Aorta (tissue), 5 donors: ENCODE data around the gene CROCC2. TPM values are rescaled to one million over a fixed set of nuclear protein-coding genes. Genes with fewer than 3 reads are reported as not detected.

Experiments used
- ATAC-seq: fragments of 200-7000 bp; cut with Tn5 transposase; one replicate; pipeline ENCODE4 v1.9.1; 2022; ENCODE audit warnings: moderate library complexity; ENCODE audit not compliant: low FRiP score
- DNase-seq, 2 donors: peaks; one replicate each; pipeline ENCODE4 v3.0.0-alpha.2; 2020
- H3K27ac ChIP-seq, 2 donors: one replicate each; pipeline ENCODE4 v1.5.1; 2013; ENCODE audit warnings: low read length in 2 of 2, mild to moderate bottlenecking in 2 of 2, moderate library complexity in 2 of 2, control low read depth in 1 of 2, inconsistent platforms in 1 of 2, low read depth in 1 of 2
- H3K27me3 ChIP-seq, 2 donors: one replicate each; pipeline ENCODE4 v1.6.1; 2013; ENCODE audit warnings: control low read depth in 1 of 2, low read length in 1 of 2, mild to moderate bottlenecking in 1 of 2, moderate library complexity in 1 of 2; ENCODE audit not compliant: insufficient read depth in 2 of 2, control insufficient read depth in 1 of 2
- H3K36me3 ChIP-seq, 2 donors: one replicate each; pipeline ENCODE4 v1.6.1; 2013; ENCODE audit warnings: control low read depth in 1 of 2, low read length in 1 of 2, mild to moderate bottlenecking in 1 of 2; ENCODE audit not compliant: insufficient read depth in 2 of 2, control insufficient read depth in 1 of 2
- H3K4me1 ChIP-seq, 2 donors: one replicate each; pipeline ENCODE4 v1.6.1; 2013; ENCODE audit warnings: low read length in 2 of 2, control low read depth in 1 of 2, mild to moderate bottlenecking in 1 of 2, moderate library complexity in 1 of 2; ENCODE audit not compliant: insufficient read depth in 2 of 2, control insufficient read depth in 1 of 2
- H3K4me3 ChIP-seq, 2 donors: one replicate each; pipeline ENCODE4 v1.5.1; 2013; ENCODE audit warnings: low read length in 2 of 2, control low read depth in 1 of 2, mild to moderate bottlenecking in 1 of 2
- H3K9me3 ChIP-seq: one replicate; pipeline ENCODE4 v1.6.1; 2013; ENCODE audit warnings: mild to moderate bottlenecking, low read length; ENCODE audit not compliant: control insufficient read depth
- WGBS, 2 donors: extraction: QIAGEN DNeasy Blood & Tissue Kit; methylation state at CpG; one replicate each; pipeline ENCODE4 v1.1.7; 2013; 5-methylcytosine and 5-hydroxymethylcytosine counted together
- intact Hi-C, 2 donors: fragments of 100-400 bp; cut with DNase I; formaldehyde crosslinking; loops; one replicate each; pipeline versions ENCODE4 v1.14.2 to v1.15.0; 2022
- polyA plus RNA-seq, 2 donors: library from polyadenylated mRNA; stranded (reverse); fragments of 200-250 nt; gene quantifications; one replicate each; pipeline ENCODE4 v1.2.3, GENCODE V29; 2013
- total RNA-seq, 2 donors: library from RNA; stranded (reverse); fragmentation: NEBNext Ultra II Directional; extraction: Animal tissue kit (Norgen Biotek cat#: 25700); gene quantifications; one replicate each; pipeline ENCODE4 v1.2.1, GENCODE V29; 2021
- donor health status: healthy with polysubstance abuse.
- donor health status: Bipolar disorder and iron deficiency.
- donor health status: DM: no; HTN: no; CAD: no.
- donor health status: DM: no; HTN: no; CAD: no.
- donor health status: DM: yes; HTN: yes; CAD: no.

CROCC2 gene
- total and polyA plus RNA-seq, 4 donors: 0.13 to 0.45 TPM; not detected in 2

DNA sequence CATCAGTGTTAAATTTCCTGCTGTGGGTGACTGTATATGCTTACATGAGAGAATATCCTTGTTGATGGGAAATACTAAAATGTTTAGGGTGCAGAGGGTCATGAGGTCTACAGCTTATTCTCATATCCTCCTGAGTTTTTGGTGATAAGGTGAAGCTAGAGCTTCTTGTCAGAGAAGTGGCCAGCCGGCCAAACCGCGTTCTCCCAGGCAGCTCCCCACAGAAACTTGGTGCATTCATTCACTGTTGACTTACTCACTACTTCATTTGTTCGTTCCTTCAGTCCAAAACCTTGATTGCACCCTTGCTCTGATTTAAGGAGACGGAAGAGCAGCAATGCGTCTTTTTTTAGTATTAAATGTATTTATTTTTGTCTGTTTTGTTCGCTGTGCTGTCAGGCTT is 101.0 kb downstream of the CROCC2 start:
- Histone ChIP-seq H3K27me3 (no peaks in the 10 kb centered on the region), H3K36me3 (peaks cover 0 to 8% of the 10 kb centered on the region in 2 donors), H3K4me3 (no peak overlapping the region), H3K4me1 (no peaks in the 10 kb centered on the region), H3K27ac (no peak overlapping the region), H3K9me3 (peaks cover 2% of the 10 kb centered on the region)
- intact Hi-C loops: no loop called here
- 97% methylated on average over 7 of the region's 7 CpGs for WGBS, 2 donors
- DNase-seq (no peak), ATAC-seq (no peak)

DNA sequence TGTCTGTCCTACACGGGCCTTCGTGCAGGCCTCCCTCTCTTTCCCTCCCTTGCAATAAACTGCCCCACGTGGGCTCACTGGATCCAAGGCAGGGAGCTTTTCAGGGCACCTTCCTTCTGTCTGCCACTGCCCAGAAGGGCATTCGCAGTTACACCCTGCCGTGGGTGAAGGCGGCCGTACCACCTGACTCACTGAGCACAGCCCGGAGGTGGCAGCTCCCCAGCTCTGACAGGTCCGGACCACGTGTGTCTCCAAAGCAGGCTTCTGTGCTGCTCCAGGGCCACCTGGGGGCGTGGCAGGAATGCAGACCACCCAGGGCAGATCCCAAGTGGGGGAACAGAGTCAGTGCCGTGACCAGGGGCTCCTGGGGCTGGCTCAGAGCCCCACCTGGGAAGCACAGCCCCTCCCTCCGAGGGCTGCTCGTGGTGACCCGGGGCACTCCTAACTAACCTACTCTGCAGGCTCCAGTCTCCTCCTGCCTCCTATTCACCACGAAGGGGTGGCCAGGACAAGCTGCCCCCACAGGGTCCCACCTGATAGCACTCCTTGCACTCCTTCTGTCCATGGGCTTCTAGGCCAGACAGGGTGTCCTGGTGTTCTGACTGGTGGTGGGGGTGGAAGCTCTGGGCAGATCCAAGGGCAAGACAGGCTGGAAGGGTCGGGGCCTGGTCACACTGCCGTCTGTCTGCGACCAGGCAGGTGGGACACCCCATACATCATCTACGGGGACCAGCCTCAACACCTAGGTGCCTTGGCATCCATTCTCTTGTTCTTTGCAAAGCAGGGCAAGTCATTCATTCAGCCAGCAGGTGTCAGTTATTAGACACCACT is 102.0 kb downstream of the CROCC2 start:
- peaks cover 2% of the 10 kb centered on the region for H3K9me3 ChIP-seq
- DNase-seq (peak in 1 of 2 donors; percentile 57), ATAC-seq (no peak)
- peaks cover 0 to 8% of the 10 kb centered on the region in 2 donors for H3K36me3 ChIP-seq
- no peak overlapping the region for H3K27ac ChIP-seq
- H3K27me3 ChIP-seq: no peaks in the 10 kb centered on the region
- H3K4me1 ChIP-seq: no peaks in the 10 kb centered on the region
- intact Hi-C loops: no loop called here
- H3K4me3 ChIP-seq: no peak overlapping the region
- 84 to 88% methylated on average over 20 of the region's 20 CpGs for WGBS, 2 donors

- ATAC-seq (peak; percentile 40), DNase-seq (peak in 1 of 2 donors; percentile 54)
- 94 to 95% methylated on average over 7 of the region's 7 CpGs for WGBS, 2 donors
- Histone ChIP-seq H3K4me1 (no peaks in the 10 kb centered on the region), H3K36me3 (peaks cover 0 to 3% of the 10 kb centered on the region in 2 donors), H3K4me3 (no peak overlapping the region), H3K27ac (no peak overlapping the region), H3K9me3 (no peaks in the 10 kb centered on the region), H3K27me3 (no peaks in the 10 kb centered on the region)
- intact Hi-C loops: no loop called here
Measured at GRCh38 chr2:241008711-241009121, 102.6 kb downstream of the CROCC2 start.

DNA sequence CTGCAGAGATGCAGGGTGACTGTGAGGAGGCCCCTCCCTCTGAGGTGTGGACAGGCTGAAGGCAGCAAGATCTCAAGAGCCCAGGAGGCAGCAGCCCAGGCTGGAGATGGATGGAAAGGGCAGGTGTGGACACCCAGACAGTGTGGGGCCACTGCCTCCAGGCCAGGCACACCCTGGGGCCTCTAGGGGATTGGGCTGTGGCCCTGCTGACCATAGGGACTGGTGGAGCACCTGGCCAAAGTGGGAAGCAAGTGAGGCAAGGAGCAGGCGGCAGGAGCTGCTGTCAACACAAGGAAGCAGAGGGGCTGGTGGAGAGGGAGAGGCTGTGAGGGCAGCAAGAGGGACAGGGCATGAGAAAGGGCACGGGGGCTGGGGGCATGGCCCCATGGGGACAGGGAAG is 103.1 kb downstream of the CROCC2 start:
- no peaks in the 10 kb centered on the region for H3K4me1 ChIP-seq
- H3K27me3 ChIP-seq: no peaks in the 10 kb centered on the region
- H3K4me3 ChIP-seq: no peak overlapping the region
- ATAC-seq: no peak
- no peaks in the 10 kb centered on the region for H3K9me3 ChIP-seq
- H3K27ac ChIP-seq: peak overlapping the region in 1 of 2 donors; percentile 8
- DNase-seq: peak in 1 of 2 donors; percentile 62
- 80 to 89% methylated on average over 2 of the region's 2 CpGs for WGBS, 2 donors
- no peaks in the 10 kb centered on the region for H3K36me3 ChIP-seq
- intact Hi-C loops: no loop called here

- Histone ChIP-seq H3K4me3 (no peak overlapping the region), H3K9me3 (no peaks in the 10 kb centered on the region), H3K27ac (peak overlapping the region in 1 of 2 donors; percentile 32), H3K27me3 (no peaks in the 10 kb centered on the region), H3K4me1 (no peaks in the 10 kb centered on the region), H3K36me3 (no peaks in the 10 kb centered on the region)
- intact Hi-C loops: no loop called here
- DNase-seq (peak; percentile 74 to 81), ATAC-seq (peak; percentile 71)
- WGBS, 2 donors: 4 to 7% methylated on average over 27 to 28 of the region's 28 CpGs
Measured at GRCh38 chr2:241009601-241010530, 103.7 kb downstream of the CROCC2 start.

DNA sequence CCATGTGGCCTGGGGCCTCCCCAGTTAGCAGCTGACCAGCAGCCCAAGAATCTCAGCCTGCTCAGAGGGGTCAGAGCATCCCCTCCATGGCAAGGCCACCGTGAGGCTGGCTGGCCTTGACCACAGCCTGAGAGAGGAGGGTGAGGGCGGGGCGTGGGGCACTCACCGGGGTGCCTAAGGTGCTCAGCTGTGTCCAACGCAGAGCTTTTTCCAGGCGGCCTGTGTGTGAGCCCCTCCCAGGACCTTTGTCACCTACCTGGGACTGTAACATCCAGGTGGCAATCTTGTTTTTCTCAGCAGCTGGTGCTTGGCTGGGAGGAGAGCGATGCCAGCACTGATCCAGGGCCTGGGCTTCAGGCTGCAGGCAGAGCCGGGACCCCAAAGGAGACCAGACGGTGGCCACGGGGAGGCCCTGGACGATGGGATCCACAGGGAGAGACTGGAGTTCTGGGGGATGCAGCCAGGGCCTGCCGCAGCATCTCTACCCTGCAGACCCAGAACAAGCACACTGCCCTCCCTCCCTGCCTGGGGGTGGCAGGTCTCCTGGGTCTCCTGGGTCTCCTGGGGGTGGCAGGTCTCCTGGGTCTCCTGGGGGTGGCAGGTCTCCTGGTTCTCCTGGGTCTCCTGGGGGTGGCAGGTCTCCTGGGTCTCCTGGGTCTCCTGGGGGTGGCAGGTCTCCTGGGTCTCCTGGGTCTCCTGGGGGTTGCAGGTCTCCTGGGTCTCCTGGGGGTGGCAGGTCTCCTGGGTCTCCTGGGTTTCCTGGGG is 104.6 kb downstream of the CROCC2 start:
- Histone ChIP-seq H3K4me3 (no peak overlapping the region), H3K27me3 (no peaks in the 10 kb centered on the region), H3K27ac (peak overlapping the region in 1 of 2 donors; percentile 32), H3K4me1 (no peaks in the 10 kb centered on the region), H3K36me3 (no peaks in the 10 kb centered on the region), H3K9me3 (no peaks in the 10 kb centered on the region)
- DNase-seq (peak in 1 of 2 donors; percentile 62), ATAC-seq (no peak)
- intact Hi-C loops: no loop called here
- 86 to 91% methylated on average over 12 of the region's 12 CpGs for WGBS, 2 donors

DNA sequence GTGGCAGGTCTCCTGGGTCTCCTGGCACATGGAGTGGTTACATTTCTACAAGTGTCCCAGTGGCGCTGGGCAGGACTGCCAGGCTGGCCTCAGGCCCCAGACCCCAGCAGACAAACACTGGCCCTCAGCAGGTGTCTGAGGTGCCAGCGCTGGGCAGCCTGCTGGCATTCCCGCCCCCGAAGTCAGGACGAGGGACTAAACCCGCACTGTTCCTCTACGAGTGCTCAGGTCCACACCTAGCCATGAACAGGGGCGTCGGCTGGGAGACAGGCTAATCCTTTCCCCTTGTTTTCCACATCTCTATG is 105.1 kb downstream of the CROCC2 start:
- intact Hi-C loops: no loop called here
- no peaks in the 10 kb centered on the region for H3K4me1 ChIP-seq

GRCh38 chr2:241011751-241012510 is 105.8 kb downstream of the CROCC2 start:
- Histone ChIP-seq H3K36me3 (no peaks in the 10 kb centered on the region), H3K4me3 (no peak overlapping the region), H3K9me3 (no peaks in the 10 kb centered on the region), H3K27ac (no peak overlapping the region), H3K27me3 (no peaks in the 10 kb centered on the region), H3K4me1 (no peaks in the 10 kb centered on the region)
- 77 to 78% methylated on average over 28 to 29 of the region's 29 CpGs for WGBS, 2 donors
- no peak for ATAC-seq
- peak in 1 of 2 donors; percentile 63 for DNase-seq
- intact Hi-C loops: no loop called here

More for the DNA sequence above, 105.1 kb downstream of the CROCC2 start:
- no peaks in the 10 kb centered on the region for H3K27me3 ChIP-seq
- H3K4me3 ChIP-seq: no peak overlapping the region
- peak in 1 of 2 donors; percentile 62 for DNase-seq
- no peak overlapping the region for H3K27ac ChIP-seq
- H3K36me3 ChIP-seq: no peaks in the 10 kb centered on the region
- no peak for ATAC-seq
- 86 to 91% methylated on average over 9 of the region's 9 CpGs for WGBS, 2 donors
- H3K9me3 ChIP-seq: no peaks in the 10 kb centered on the region
